Stimulated activated CD8-positive, alpha-beta memory T cell treated with anti-CD3 and anti-CD28 coated beads, Interleukin-7, amount 100 ng/mL, for 24 hours (primary cell): ENCODE results near the gene TEAD2.

Source experiments
- DNase-seq: peaks from one replicate; pipeline ENCODE4 v3.0.0-alpha.2; 2020; ENCODE audit warnings: low read depth

The TEAD2 gene

DNA sequence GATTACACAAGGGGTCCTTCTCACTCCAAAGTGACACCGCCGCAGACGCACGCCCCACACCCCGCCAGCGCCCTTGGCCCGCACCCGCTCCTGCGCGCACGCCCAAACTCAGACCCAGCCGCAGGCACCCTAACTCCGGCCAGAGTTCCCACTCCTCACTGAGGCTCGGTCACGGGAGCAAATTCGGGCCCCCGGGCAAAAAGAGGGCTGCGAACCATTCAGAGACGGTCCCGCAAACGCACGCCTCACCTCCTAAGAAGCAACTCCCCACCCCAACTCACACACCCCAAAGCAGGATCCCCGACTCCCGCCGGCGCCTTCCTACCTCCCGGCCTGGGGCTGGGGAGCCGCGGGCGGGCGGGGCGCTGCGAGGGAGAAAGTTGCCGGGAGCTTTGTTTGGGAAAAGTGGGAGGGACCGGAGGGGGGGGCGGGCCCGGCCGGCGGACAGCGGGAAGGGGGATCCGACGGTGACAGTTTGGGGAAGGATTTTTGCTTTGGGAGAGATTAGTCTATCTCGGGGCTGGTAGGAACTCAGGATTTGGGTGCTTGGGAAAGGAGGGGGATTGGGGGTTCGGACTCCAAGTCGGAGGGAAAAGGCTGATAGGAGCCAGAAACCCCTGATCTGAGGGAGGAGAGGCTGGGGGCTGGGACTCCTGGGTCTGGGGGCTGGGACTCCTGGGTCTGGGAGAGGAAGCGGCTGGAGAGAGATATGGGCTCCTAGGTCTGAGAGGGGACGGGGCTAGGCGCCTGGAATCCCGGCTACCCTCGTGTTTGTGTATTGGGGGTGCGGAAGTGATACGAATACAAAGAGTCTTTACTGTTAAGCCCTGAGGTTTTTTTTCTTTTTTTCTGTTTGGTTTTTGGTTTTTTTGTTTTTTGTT lies at the start of gene TEAD2:
TSS of gene TEAD2 (minus strand) at position 369 of the 881 bp plus-strand sequence. CDS start 2,341 bp downstream, outside the sequence.
- no peak for DNase-seq

DNA sequence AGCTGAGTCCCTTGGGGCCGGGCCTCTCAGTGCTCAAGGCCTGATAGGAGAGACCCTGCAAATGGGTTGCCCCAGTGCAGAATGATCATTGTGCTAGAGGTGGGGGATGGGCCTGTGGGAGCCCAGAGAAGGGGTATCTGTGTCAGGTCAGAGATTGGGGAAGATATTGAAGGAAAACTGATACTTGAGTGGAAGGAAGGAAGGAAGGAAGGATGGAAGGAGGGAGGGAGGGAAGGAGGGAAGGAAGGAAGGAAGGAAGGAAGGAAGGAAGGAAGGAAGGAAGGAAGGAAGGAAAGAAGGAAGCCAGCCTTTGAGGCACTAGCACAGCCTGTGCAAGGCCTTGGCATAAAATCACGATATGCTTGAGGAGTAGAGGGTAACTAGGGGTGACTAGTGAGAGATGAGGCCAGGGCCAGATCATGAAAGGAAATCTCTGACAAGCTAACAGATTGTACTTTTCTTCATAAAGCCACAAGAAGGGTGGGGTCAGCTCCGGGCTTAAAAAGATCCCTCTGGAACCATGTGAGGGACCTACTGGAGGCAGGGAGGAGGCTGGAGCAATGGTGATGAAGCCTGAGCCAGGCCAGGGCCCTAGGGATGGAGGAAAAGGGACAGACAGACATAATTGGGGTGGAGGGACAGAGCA lies 49.6 kb upstream of the TEAD2 start:
- DNase-seq = no peak

GRCh38 chr19:49409441-49410029 lies 47.3 kb upstream of the TEAD2 start:
- DNase-seq = no peak

DNA sequence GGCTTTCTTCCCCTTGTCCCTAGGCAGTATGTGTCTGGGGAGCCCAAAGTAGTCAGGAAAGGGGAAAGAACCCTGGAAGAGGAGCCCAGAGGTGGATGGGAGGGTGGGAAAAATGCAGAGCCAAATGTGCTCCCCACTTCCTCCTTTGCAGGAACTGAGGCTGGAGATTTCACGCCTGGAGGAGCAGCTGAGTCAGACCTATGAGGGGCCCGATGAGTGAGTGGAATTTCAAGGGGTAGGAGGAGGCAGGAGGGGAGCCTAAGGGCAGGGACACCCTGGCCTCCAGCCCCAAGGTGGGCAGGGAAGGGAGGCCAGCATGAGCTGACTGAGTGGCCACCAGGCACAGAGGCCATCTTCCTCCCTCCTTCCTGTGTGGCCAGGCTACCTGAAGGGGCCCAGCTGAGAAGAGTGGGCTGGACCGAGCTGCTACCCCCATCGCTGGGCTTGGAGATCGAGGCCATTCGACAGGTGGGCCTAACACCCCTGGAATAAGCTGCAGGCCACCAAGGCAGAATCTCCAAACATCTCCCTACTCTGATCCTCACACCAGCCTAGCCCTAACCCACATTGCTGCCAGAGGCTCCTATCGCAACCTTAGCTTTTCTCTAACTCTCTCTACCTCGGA lies 46.7 kb upstream of the TEAD2 start:
- DNase-seq = no peak

DNA sequence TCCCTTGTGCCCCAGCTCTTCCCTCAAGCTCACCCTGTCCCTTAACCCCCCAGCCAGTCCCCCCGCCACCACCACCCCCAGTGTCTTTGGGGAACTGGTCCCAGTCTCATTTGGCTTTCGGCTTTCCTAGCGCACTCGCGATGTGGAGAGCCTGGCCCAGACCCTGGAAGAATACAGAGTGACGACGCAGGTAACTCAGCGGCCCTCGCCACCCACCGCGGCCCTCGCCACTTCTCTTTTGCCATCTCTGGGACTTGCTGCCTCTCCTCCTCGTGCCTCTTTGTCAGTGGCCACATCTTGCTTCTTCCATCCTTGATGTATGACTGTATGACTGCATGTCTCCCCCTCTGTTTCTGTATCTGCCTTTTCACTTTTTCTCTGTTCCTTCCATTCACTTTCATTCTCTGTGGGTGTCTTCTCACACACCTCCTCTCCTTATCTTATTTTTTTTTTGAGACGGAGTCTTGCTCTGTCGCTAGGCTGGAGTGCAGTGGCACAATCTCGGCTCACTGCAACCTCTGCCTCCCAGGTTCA lies 45.3 kb upstream of the TEAD2 start:
- DNase-seq = no peak

DNA sequence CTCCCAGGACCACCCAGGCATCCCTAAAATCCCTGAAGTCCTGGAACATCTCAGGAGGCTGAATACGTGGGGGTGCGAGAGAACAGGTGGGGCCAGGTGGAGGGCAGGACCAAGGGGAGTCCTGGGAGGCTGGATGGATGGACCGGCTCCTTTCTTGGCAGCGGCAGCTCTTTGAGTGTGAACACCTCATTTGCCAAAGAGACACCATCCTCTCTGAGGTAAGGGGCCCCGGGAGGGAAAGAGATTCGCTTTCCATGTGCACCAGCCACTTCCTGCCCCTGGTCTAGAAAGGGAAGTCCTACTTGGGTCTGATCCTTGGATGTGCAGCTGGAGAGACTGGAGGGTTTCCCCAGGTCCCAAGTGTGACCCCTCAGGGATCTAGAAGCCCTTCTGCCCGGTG lies 44.9 kb upstream of the TEAD2 start:
- no peak for DNase-seq

GRCh38 chr19:49403404-49404187 lies 41.4 kb upstream of the TEAD2 start:
- no peak for DNase-seq

DNA sequence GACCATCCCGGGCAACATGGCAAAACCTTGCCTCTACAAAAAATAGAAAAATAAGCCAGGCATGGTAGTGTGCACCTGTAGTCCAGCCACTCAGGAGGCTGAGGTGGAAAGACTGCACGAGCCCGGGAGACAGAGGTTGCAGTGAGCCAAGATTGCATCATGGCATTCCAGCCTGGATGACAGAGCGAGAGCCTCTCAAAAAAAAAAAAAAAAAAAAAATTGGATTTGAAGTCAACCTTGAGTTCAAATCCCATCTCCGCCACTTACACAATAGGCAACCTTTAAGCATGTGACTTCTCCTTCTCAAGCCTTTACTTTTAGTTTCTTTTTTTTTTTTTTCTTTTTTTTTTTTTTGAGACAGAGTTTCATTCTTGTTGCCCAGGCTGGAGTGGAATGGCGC lies 37.8 kb upstream of the TEAD2 start:
- no peak for DNase-seq

- DNase-seq = no peak
These were observed 36.7 kb upstream of the TEAD2 start for GRCh38 chr19:49398931-49399330.

DNA sequence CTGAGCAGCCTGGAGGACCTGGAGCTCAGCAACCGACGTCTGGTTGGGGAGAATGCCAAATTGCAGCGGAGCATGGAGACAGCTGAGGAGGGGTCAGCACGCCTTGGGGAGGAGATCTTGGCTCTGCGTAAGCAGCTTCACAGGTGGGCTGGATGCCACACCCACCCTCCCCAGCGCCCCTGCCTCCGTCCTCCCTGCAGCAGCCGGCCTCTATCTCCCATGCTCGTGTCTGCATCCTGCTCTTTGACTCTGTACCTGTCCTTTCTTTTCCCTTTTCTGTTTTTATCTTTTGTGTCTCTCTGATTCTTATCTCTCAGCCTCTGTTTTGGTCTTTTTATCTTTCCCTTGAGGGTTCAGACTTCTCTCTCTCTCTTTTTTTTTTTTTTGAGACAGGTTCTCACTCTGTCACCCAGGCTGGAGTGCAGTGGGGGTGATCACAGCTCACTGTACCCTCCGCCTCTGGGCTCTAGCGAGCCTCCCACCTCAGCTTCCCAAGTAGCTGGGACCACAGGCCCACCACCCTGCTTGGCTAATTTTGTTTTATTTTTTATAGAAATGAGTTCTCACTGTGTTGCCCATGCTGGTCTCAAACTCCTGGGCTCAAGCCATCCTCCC lies 35.9 kb upstream of the TEAD2 start:
- DNase-seq = no peak

DNA sequence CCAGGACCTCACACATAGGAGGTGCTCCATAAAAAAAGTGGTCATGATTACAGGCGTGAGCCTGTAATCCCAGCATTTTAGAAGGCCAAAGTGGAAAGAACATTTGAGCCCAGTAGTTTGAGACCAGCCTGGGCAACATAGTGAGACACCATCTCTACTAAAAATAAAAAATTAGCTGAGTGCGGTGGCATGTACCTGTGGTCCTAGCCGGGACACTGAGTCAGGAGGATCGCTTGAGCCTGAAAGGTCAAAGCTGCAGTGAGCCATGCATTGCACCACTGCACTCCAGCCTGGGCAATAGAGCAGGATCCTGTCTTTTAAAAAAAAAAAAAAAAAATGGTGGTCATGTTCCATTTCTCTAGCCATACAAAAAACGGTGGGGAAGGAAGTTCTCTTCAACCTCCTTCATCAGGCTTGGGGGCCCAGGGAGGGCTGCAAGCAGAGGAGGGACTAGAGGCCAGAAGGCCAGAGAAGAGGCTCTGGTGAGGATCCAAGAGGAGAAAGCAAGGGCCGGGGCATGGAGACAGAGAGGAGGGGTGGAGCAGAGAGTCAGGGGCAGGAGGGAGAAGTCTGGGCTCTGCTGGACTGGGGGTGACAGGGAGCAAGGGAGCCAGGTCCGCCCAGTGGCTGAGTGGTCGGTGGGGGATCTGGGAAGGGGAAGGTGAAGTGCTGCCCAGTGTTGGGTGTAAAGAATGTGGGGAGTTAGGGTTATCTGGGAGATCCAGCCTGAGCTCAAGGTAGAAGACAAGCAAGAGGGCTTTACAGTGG lies 34.7 kb upstream of the TEAD2 start:
- no peak for DNase-seq

DNA sequence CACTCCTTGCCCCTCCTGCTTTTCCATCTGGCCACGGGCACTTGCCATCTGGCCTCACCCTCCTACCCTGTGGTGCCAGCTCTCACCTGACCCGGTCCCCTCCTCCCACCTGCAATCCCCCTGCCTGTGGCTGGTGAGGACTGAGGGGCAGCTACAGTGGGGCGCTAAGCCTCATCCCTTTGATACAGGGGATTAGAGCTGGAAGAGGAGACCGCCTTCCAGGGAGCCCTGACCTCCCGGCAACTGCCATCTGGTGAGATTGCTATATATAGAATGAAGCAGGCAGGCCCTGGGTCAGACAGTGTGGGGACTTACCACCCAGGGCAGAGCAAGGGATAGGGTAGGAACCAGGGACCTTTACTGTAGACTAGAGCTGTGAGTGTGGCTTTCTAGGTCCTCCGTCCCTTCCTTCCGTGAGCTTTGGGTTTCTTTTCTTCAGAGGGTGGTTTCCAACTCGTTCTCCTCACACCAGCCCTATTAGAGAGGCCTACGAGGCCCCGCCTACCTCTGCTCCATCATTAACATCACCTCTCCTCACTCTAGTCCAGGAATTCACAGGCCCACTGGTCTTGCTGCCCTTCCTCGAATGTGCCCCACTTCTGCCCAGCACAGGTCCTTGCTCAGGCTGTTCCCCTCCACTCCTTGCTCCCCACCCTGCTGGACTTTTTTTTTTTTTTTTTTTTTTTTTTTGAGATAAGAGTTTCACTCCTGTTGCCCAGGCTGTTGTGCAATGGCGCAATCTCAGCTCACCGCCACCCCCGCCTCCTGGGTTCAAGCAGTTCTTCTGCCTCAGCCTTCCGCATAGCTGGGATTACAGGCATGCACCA lies 33.6 kb upstream of the TEAD2 start:
- DNase-seq = no peak

DNA sequence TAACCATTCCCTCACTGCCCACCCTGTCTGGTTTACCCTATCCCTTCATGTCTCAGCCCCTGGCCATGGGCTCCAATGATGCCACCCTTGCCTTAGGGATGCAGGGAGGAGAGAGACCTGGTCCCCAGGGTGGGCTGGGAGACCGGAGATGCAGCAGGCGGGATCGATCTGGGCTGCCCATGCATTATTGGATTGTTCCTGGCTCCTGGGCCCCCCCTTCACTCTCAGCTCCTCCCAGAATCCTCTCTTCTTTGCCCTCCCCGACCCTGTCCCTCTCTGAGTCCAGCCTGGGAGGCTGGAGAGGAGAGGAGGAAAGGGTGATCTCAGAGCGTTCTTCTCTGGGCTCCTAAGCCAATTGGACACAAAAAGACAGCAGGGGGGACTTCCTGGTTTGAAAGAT lies 31.7 kb upstream of the TEAD2 start:
- DNase-seq = no peak

DNA sequence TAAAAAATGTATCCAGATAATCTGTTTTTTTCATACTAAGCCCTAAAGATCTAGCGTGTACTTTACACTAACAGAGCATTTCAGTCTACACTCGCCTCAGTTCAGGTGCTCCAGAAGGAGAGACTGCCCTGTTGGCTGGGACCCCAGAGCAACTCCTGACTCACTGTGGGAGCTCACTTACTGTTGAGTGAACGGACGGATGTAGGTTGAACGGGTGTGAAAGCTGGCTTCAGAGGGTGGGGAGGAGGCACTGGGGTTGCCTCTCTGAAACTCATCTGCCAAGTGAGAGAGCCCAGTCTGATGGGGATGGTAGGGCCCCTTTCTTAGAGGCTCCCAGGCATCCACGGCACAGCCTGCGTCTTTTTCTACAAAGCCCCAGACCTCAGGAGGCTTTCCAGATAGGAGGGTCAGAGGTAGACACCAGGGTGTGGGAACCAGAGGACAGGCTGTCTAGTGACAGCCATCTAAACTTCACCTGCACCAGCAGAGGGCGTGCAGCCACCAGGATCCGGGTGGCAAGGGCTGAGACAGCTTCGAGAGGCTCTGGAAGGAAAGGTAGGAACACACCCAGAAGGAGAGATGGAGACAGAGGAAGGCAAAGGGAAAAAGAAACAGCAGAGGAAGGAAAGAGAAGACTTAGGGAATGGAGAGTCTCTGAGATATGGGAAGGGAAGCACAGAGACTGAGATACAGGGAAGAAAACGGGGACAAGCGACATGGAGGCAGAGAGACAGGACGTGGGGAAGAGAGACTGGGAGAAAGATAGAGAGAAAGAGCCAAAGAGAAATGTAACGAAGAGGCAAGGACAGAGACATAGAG lies 29.6 kb upstream of the TEAD2 start:
- DNase-seq = peak; percentile 46

DNA sequence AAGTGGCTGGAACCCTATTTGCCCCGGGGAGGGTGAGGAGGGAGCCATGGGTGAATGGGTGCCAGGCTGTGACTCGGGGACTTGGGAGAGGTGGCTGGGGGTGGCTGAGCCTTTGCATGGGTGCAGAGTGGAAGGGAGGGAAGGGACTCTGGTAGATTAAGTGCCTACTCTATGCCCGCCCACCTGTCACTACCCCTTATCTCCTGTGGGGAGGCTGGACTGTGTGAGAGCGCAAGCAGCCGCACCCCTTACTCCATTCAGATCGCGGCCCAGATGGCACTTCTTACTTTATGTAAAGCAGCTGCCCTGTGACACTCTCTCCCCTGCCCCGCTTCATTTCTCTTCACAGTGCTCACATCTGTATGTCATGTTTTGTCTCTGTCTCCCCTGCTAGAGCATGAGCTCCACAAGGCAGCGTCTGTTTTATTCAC lies 28.7 kb upstream of the TEAD2 start:
- DNase-seq = no peak

DNA sequence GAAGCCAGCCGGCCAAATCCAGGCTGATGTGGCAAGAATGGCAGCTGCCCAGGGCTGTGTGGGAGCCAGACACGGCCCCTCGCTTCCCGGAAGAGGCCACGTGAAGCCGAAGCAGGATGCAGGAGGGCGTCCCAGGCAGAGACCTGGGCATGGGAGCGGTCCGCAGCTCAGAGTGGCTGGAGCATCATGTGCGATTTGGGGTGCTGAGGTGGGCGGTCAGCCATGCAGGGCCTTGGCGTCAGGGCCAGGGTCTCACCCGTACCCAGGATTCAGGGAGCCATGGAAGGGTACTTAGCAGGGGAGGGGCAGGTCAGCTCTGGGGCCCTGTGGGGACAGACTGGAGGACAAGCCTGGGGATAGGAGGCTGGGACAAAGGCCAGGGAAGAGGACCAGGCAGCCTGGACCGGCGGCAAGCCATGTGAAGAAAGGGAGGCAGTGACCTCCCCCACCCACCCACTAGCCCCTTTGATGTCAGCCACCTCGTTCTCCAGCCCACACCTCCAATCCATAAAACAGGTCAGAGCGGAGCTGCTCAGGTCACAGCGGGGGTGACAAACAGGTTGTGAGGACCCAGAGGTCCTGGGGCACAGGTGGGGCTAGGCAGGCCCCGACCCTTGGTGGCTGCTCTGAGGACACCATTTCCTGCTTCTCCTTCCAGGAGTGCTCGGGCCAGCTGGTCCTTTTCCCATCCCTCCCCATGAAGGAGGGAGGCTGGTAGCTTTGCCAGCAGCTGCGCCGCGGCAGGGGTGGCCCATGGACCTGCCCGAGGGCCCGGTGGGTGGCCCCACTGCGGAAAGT lies 28.1 kb upstream of the TEAD2 start:
- DNase-seq = no peak

GRCh38 chr19:49389406-49389805 lies 27.2 kb upstream of the TEAD2 start:
- DNase-seq = no peak

DNA sequence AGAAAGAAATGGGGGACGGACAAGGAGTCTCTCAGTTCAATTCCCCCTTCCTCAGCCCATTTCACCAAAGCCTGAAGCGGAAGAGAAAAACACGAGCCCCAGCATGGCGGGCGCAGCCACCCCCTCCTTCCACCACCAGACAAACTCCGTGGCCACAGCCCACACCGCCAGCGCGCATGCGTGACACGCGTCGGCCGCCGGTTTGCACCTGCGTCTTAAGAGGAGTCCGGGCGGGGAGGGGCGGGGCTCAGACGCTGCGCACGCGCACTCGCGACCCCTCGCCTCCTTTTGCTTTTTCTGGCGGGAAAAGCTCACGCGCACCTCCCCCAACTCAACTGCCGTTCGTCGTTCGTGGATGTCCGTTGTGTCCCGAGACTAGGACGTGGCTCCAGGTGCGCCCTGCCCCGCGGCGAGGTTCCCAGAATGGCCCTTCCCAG lies 25.7 kb upstream of the TEAD2 start, which contains the start of gene KASH5:
TSS of gene KASH5 (plus strand) at position 314 of the 437 bp plus-strand sequence. CDS start 2,635 bp downstream, outside the sequence.
- DNase-seq = peak; percentile 82
